ENCODE results near the gene FUT1. TPM values are rescaled to one million over a fixed set of nuclear protein-coding genes. Genes with fewer than 3 reads are reported as not detected.

Gene FUT1
- total RNA-seq, 1 donor from 2014 or later, result 0.51 TPM

GRCh38 chr19:48755787-48756186 is 3.3 kb upstream of the FUT1 start:
- peaks cover 17% of the 10 kb centered on the region for H3K4me1 Mint-ChIP-seq
- DNase-seq (ENCODE audit: low read depth, low spot score), result no peak
- H3K9me3 Mint-ChIP-seq, result no peaks in the 10 kb centered on the region
- peaks cover 2% of the 10 kb centered on the region for H3K36me3 Mint-ChIP-seq (ENCODE audit: low read depth)
- TF ChIP-seq CTCF (conservative IDR thresholded peaks at IDR 0.05), result no peak
- peaks cover 49% of the 10 kb centered on the region for H3K27me3 Mint-ChIP-seq (ENCODE audit: low read depth)
- no peak overlapping the region for H3K4me3 Mint-ChIP-seq
- no peak overlapping the region for H3K27ac Mint-ChIP-seq (ENCODE audit: unreplicated experiment)

- H3K27me3 Mint-ChIP-seq (ENCODE audit: low read depth), result peaks cover 49% of the 10 kb centered on the region
- H3K9me3 Mint-ChIP-seq, result no peaks in the 10 kb centered on the region
- no peak within 1 kb of the TSS for H3K27ac Mint-ChIP-seq (ENCODE audit: unreplicated experiment)
- H3K4me3 Mint-ChIP-seq, result peak within 1 kb of the TSS; percentile 75
- H3K4me1 Mint-ChIP-seq, result peaks cover 17% of the 10 kb centered on the region
- DNase-seq (ENCODE audit: low read depth, low spot score), result no peak
- no peak for TF ChIP-seq CTCF (conservative IDR thresholded peaks at IDR 0.05)
- peaks cover 2% of the 10 kb centered on the region for H3K36me3 Mint-ChIP-seq (ENCODE audit: low read depth)
Measured at GRCh38 chr19:48755084-48755641, 2.7 kb upstream of the FUT1 start, which contains the start of gene FGF21. Gene FGF21 (plus strand): TSS chr19:48755524. CDS start chr19:48756237, 713 bp downstream.

GRCh38 chr19:48751845-48752495 is 471 bp downstream of the FUT1 start:
- peaks cover 2% of the 10 kb centered on the region for H3K36me3 Mint-ChIP-seq (ENCODE audit: low read depth)
- peaks cover 21% of the 10 kb centered on the region for H3K4me1 Mint-ChIP-seq
- TF ChIP-seq CTCF (conservative IDR thresholded peaks at IDR 0.05), result no peak
- H3K4me3 Mint-ChIP-seq, result no peak overlapping the region
- peaks cover 56% of the 10 kb centered on the region for H3K27me3 Mint-ChIP-seq (ENCODE audit: low read depth)
- no peak overlapping the region for H3K27ac Mint-ChIP-seq (ENCODE audit: unreplicated experiment)
- no peak for DNase-seq (ENCODE audit: low read depth, low spot score)
- H3K9me3 Mint-ChIP-seq, result no peaks in the 10 kb centered on the region

GRCh38 chr19:48750771-48751504 is 1.5 kb downstream of the FUT1 start:
- Mint-ChIP-seq H3K27ac (ENCODE audit: unreplicated experiment) (no peak overlapping the region), H3K36me3 (ENCODE audit: low read depth) (peaks cover 5% of the 10 kb centered on the region), H3K4me1 (peaks cover 30% of the 10 kb centered on the region), H3K4me3 (no peak overlapping the region), H3K9me3 (peaks cover 4% of the 10 kb centered on the region), H3K27me3 (ENCODE audit: low read depth) (peaks cover 61% of the 10 kb centered on the region)
- DNase-seq (ENCODE audit: low read depth, low spot score), result no peak
- TF ChIP-seq CTCF (conservative IDR thresholded peaks at IDR 0.05), result no peak

GRCh38 chr19:48750351-48750750 is 2.1 kb downstream of the FUT1 start:
- H3K4me3 Mint-ChIP-seq, result no peak overlapping the region
- peaks cover 31% of the 10 kb centered on the region for H3K4me1 Mint-ChIP-seq
- peaks cover 61% of the 10 kb centered on the region for H3K27me3 Mint-ChIP-seq (ENCODE audit: low read depth)
- DNase-seq (ENCODE audit: low read depth, low spot score), result no peak
- peaks cover 5% of the 10 kb centered on the region for H3K36me3 Mint-ChIP-seq (ENCODE audit: low read depth)
- no peak for TF ChIP-seq CTCF (conservative IDR thresholded peaks at IDR 0.05)
- H3K9me3 Mint-ChIP-seq, result peaks cover 5% of the 10 kb centered on the region
- no peak overlapping the region for H3K27ac Mint-ChIP-seq (ENCODE audit: unreplicated experiment)

Measured in neural crest cell (in vitro differentiated cells).